Midbrain (tissue), 1 donor: ENCODE data around the gene FAU.

Source experiments
- DNase-seq: peaks from one replicate; lab custom pipeline; 2025; lab: John Stamatoyannopoulos, UW

FAU gene

DNA sequence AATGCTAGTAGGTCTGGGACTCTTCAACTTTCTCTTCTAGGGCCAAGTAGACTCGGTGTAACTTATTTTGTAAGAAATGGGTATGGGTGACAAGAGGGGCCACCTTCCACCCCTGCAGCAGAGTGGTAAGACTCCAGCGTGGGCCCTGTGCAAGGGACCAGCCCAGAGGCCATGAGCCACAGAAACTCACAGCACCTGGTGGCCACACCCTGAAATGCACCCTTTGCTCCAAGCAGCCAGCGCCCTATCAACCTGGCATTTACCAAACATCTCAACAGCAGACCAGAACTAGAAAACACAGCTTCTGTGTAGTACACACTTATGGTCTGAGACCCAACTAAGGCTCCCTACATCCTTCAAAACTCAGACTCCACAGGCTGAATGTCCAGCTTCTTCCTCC lies 43.8 kb downstream of the FAU start:
- DNase-seq = no peak

DNA sequence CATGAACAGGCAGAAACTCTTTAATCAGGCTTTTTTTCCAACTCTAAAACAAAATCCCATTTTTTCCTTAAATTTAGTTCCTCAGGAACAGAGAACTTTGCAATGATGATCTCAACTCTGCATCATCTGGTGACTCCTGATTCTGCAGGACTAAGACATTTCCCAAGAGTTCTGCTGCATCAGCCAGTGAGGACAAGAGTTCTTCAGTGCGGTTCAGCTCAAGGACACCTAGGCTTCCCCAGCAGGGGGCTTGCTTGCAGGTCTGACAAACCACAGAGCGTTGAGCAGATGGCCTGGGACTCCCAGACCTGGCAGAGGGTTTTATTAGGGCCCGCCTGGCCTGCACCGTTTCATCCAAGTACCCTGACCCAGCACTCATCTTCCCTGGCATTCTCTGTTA lies 44.5 kb downstream of the FAU start:
- no peak for DNase-seq

DNA sequence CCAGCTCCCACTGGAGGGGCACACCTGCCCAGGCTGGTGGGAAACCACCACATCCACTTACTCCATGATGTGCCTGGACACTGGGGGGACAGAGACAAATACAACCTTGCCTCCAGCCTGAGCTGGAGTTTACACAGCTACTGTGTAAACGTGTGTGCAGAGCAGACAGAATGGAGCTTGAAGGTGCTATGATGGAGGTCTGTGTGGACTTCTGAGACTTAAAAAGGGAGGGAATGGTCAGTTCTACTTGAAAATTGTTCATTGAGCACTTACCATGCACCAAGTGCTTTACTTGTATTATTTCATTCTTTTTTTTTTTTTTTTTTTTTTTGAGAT lies 49.3 kb downstream of the FAU start:
- DNase-seq = no peak

DNA sequence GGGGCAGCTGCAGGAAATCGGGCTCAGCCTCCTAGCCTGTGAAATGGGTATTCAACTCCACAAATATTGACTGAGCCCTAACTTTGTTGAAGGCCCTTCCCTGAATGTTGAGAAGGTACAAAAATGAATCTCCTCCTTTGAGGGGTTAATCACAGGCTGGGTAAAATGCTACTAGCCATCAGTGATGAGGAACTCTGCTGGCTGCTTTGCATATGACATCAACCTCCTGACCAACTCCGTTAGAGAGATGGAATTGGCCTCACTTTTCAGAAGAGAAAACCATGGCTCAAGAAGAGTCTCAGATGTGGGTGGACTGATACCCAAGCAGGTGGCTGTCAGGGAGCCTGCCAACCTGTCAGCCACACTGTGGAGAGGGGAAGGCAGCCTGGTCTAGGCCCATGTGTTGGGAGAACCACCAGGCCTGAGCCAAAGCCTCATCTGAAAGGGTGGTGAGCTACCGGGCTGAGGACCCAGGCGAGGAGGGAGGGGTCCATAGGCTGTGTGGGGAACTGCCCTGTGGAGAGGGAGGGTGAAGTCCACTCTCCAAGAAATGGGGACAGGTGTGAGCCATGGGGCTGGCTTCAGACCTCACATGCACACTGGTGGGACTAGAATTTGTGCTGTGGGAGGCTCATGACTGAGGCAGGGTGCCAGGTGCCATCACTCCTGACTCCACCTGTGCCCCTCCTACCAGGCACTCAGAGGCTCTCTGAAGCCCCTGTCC lies 49.9 kb downstream of the FAU start:
- DNase-seq = no peak
